ENCODE measurements around the gene CCDC187. TPM values are rescaled to one million over a fixed set of nuclear protein-coding genes. Genes with fewer than 3 reads are reported as not detected.

Gene CCDC187
- polyA plus RNA-seq, 1 donor from 2014 or later = not detected

DNA sequence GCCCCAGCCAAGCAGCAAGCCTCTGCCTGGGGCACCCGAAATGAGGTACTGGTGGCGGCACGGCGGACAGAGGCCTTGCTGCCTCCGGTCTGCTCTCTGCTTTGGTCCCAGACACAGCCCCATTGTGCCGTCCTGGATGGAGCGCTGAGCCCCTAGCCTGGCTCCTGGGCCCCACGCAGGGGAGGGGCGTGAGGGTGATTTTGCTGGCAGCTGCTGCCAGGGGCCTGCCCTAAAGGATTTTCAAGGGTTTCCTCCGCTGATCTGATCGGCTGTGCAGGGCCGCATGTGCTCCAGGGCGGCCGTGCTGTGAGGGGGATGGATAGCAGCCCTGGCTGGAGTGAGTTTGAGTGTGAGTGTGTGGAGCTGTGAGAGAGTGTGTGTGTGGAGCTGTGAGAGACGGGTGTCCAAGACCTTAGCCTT lies 24.7 kb upstream of the CCDC187 start:
- no peaks in the 10 kb centered on the region for H3F3A ChIP-seq (ENCODE audit: insufficient read depth, low read length, poor library complexity, severe bottlenecking)
- TF ChIP-seq SMC3 (conservative IDR thresholded peaks at IDR 0.05; ENCODE audit: poor library complexity) (no peak), EP300 (conservative IDR thresholded peaks at IDR 0.05; ENCODE audit: poor library complexity, severe bottlenecking) (no peak), POLR2AphosphoS5 (IDR thresholded peaks at IDR 0.05) (no peak), EZH2 (IDR thresholded peaks at IDR 0.05; ENCODE audit: borderline replicate concordance, insufficient read depth, low read length, poor library complexity, severe bottlenecking) (no peak), TAF1 (IDR thresholded peaks at IDR 0.05; ENCODE audit: low read depth) (no peak), MXI1 (conservative IDR thresholded peaks at IDR 0.05; ENCODE audit: poor library complexity, severe bottlenecking) (no peak), RAD21 (conservative IDR thresholded peaks at IDR 0.05) (no peak)
- TF ChIP-seq, protein P1, sequence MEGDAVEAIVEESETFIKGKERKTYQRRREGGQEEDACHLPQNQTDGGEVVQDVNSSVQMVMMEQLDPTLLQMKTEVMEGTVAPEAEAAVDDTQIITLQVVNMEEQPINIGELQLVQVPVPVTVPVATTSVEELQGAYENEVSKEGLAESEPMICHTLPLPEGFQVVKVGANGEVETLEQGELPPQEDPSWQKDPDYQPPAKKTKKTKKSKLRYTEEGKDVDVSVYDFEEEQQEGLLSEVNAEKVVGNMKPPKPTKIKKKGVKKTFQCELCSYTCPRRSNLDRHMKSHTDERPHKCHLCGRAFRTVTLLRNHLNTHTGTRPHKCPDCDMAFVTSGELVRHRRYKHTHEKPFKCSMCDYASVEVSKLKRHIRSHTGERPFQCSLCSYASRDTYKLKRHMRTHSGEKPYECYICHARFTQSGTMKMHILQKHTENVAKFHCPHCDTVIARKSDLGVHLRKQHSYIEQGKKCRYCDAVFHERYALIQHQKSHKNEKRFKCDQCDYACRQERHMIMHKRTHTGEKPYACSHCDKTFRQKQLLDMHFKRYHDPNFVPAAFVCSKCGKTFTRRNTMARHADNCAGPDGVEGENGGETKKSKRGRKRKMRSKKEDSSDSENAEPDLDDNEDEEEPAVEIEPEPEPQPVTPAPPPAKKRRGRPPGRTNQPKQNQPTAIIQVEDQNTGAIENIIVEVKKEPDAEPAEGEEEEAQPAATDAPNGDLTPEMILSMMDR (IDR thresholded peaks at IDR 0.05; ENCODE audit: poor library complexity, severe bottlenecking) = no peak
- TF ChIP-seq, protein P2, sequence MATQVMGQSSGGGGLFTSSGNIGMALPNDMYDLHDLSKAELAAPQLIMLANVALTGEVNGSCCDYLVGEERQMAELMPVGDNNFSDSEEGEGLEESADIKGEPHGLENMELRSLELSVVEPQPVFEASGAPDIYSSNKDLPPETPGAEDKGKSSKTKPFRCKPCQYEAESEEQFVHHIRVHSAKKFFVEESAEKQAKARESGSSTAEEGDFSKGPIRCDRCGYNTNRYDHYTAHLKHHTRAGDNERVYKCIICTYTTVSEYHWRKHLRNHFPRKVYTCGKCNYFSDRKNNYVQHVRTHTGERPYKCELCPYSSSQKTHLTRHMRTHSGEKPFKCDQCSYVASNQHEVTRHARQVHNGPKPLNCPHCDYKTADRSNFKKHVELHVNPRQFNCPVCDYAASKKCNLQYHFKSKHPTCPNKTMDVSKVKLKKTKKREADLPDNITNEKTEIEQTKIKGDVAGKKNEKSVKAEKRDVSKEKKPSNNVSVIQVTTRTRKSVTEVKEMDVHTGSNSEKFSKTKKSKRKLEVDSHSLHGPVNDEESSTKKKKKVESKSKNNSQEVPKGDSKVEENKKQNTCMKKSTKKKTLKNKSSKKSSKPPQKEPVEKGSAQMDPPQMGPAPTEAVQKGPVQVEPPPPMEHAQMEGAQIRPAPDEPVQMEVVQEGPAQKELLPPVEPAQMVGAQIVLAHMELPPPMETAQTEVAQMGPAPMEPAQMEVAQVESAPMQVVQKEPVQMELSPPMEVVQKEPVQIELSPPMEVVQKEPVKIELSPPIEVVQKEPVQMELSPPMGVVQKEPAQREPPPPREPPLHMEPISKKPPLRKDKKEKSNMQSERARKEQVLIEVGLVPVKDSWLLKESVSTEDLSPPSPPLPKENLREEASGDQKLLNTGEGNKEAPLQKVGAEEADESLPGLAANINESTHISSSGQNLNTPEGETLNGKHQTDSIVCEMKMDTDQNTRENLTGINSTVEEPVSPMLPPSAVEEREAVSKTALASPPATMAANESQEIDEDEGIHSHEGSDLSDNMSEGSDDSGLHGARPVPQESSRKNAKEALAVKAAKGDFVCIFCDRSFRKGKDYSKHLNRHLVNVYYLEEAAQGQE (IDR thresholded peaks at IDR 0.05; ENCODE audit: borderline replicate concordance) = no peak
- H3K36me3 ChIP-seq (ENCODE audit: insufficient read depth, low read length) = no peaks in the 10 kb centered on the region
- H3K9me2 ChIP-seq (ENCODE audit: insufficient read depth, low read length) = no peaks in the 10 kb centered on the region
- no peaks in the 10 kb centered on the region for H3K27me3 ChIP-seq (ENCODE audit: insufficient read depth, low read depth, low read length)
- peak overlapping the region; percentile 96 for H3K4me3 ChIP-seq (ENCODE audit: low read length)
- no peaks in the 10 kb centered on the region for H3K9me3 ChIP-seq (ENCODE audit: low read length)
- H3K27ac ChIP-seq (ENCODE audit: low read length) = peak overlapping the region; percentile 70
- peaks cover 29% of the 10 kb centered on the region for H3K79me2 ChIP-seq (replicated peaks; ENCODE audit: insufficient read depth, low read length)
- H2AFZ ChIP-seq (ENCODE audit: low read depth, low read length) = no peak overlapping the region
- peak overlapping the region; percentile 74 for H3K4me2 ChIP-seq (ENCODE audit: low read length)
- peak overlapping the region; percentile 94 for H3K9ac ChIP-seq (ENCODE audit: low read length)
- H4K20me1 ChIP-seq (ENCODE audit: insufficient read depth) = no peaks in the 10 kb centered on the region

DNA sequence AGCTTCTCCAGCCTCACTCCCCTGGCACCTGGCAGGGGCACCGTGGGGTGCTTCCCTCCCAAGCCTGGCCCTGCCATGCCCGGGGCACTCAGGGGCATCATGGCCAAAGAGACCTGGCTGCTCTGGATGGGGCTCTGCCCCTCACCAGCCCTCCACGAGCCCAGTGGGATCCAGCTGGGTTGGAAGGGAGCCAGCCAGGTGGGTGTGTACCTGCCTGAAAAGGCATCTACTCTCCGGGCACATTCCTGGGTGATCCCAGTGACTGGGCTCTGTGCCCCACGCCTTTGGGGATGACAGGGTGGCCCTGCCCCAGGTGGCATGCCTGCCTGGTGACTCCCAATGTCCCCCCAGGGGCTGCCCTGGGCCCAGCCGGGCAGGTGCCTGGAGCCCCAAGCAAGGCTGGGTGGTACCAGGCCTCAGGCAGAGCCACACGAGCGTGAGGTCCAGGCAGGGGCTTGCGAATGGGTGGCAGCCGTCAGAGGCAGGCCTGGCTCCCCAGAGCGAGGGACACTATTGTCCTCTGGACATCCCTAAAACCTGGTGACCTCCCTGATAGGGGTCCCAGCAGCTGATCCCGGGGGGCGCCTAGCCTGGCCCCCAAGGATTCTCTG lies 24.2 kb upstream of the CCDC187 start:
- peak overlapping the region; percentile 70 for H3K27ac ChIP-seq (ENCODE audit: low read length)
- no peaks in the 10 kb centered on the region for H3F3A ChIP-seq (ENCODE audit: insufficient read depth, low read length, poor library complexity, severe bottlenecking)
- H3K9ac ChIP-seq (ENCODE audit: low read length) = peak overlapping the region; percentile 94
- no peaks in the 10 kb centered on the region for H3K9me2 ChIP-seq (ENCODE audit: insufficient read depth, low read length)
- no peaks in the 10 kb centered on the region for H3K27me3 ChIP-seq (ENCODE audit: insufficient read depth, low read depth, low read length)
- H2AFZ ChIP-seq (ENCODE audit: low read depth, low read length) = no peak overlapping the region
- H3K36me3 ChIP-seq (ENCODE audit: insufficient read depth, low read length) = no peaks in the 10 kb centered on the region
- no peaks in the 10 kb centered on the region for H3K9me3 ChIP-seq (ENCODE audit: low read length)
- H3K4me3 ChIP-seq (ENCODE audit: low read length) = peak overlapping the region; percentile 96
- H4K20me1 ChIP-seq (ENCODE audit: insufficient read depth) = no peaks in the 10 kb centered on the region
- peaks cover 29% of the 10 kb centered on the region for H3K79me2 ChIP-seq (replicated peaks; ENCODE audit: insufficient read depth, low read length)
- no peak for TF ChIP-seq SMC3 (conservative IDR thresholded peaks at IDR 0.05; ENCODE audit: poor library complexity)
- no peak for TF ChIP-seq TAF1 (IDR thresholded peaks at IDR 0.05; ENCODE audit: low read depth)
- peak; percentile 4 for TF ChIP-seq POLR2AphosphoS5 (IDR thresholded peaks at IDR 0.05)
- no peak for TF ChIP-seq MXI1 (conservative IDR thresholded peaks at IDR 0.05; ENCODE audit: poor library complexity, severe bottlenecking)
- peak overlapping the region; percentile 74 for H3K4me2 ChIP-seq (ENCODE audit: low read length)

All from neural cell (in vitro differentiated cells).